Ishikawa (cell line): ENCODE results near the gene POGLUT3.

Experiments used
- CREB1 ChIP-seq: IDR thresholded peaks from 2 replicates; pipeline ENCODE4 v1.6.1; 2012; ENCODE audit warnings: low read depth
- RAD21 ChIP-seq: IDR thresholded peaks from 2 replicates; pipeline ENCODE4 v1.6.1; 2012; ENCODE audit warnings: low read depth
- TCF12 ChIP-seq: IDR thresholded peaks from 2 replicates; pipeline ENCODE4 v1.6.1; 2012; ENCODE audit warnings: low read depth
- YY1 ChIP-seq: IDR thresholded peaks from 2 replicates; pipeline ENCODE4 v1.6.1; 2012; ENCODE audit warnings: low read depth

DNA sequence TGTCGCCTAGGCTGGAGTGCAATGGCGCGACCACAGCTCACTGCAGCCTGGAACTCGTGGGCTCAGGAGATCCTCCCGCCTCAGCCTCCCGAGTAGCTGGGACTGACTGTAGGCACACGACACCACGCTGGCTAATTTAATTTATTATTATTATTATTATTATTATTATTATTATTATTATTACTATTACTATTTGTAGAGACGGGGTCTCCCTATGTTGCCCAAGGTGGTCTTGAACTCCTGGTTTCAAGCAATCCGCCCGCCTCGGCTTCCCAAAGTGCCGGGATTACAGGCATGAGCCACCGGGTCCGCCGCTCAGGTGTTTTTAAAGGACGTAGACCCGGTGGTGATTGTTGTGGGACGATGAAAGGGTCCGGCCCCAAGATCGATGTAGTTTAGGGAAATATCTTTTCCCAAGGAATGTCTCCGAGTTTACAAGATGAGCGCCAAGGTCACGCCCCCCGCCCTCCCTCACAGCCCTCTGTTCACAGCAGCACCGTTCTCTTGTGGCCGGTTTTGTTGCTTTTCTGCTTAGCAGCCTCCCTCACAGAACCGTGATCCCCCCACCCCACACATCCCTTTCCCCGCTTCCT, 728 bp upstream of the POGLUT3 start:
- TF ChIP-seq YY1, result no peak
- no peak for TF ChIP-seq TCF12
- TF ChIP-seq RAD21, result no peak
- no peak for TF ChIP-seq CREB1
